Uterus (tissue), 2 donors: ENCODE results near the gene NPAS2.

ENCODE experiments used
- POLR2A ChIP-seq, 2 donors: fragments of 450-650 bp; IDR thresholded peaks; one replicate each; pipeline ENCODE4 v1.6.1; 2016; ENCODE audit warnings: antibody characterized with exemption in 2 of 2, mild to moderate bottlenecking in 1 of 2, moderate library complexity in 1 of 2
- TF ChIP-seq, protein P1 (sequence below), 4 experiments: fragments of 200-600 bp in 2 of 4; fragments of 450-650 bp in 2 of 4; sonication (generic) in 2 of 4; IDR thresholded peaks; one replicate each; pipeline ENCODE4 v1.5.1; 2016 to 2019; ENCODE audit warnings: antibody characterized with exemption in 4 of 4, mild to moderate bottlenecking in 2 of 4, moderate library complexity in 1 of 4

- TF ChIP-seq, protein P1, sequence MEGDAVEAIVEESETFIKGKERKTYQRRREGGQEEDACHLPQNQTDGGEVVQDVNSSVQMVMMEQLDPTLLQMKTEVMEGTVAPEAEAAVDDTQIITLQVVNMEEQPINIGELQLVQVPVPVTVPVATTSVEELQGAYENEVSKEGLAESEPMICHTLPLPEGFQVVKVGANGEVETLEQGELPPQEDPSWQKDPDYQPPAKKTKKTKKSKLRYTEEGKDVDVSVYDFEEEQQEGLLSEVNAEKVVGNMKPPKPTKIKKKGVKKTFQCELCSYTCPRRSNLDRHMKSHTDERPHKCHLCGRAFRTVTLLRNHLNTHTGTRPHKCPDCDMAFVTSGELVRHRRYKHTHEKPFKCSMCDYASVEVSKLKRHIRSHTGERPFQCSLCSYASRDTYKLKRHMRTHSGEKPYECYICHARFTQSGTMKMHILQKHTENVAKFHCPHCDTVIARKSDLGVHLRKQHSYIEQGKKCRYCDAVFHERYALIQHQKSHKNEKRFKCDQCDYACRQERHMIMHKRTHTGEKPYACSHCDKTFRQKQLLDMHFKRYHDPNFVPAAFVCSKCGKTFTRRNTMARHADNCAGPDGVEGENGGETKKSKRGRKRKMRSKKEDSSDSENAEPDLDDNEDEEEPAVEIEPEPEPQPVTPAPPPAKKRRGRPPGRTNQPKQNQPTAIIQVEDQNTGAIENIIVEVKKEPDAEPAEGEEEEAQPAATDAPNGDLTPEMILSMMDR (IDR thresholded peaks at IDR 0.05): no peak
- no peak for TF ChIP-seq POLR2A (IDR thresholded peaks at IDR 0.05)
Measured at GRCh38 chr2:100978582-100979191, 158.7 kb downstream of the NPAS2 start.
